Activated T-cell treated with anti-CD3 and anti-CD28 coated beads, Interleukin-2, amount 50 U/mL, for 1 hour (primary cell): Measurements from ENCODE around the gene UBE4A.
"Not testable (repeated sequence)": the region's sequence is repeated elsewhere in the genome, so short reads cannot be mapped to it uniquely, and the experiment has no call there.

ENCODE experiments used
- DNase-seq: peaks from one replicate; pipeline ENCODE4 v3.0.0-alpha.2; 2020

UBE4A gene

DNA sequence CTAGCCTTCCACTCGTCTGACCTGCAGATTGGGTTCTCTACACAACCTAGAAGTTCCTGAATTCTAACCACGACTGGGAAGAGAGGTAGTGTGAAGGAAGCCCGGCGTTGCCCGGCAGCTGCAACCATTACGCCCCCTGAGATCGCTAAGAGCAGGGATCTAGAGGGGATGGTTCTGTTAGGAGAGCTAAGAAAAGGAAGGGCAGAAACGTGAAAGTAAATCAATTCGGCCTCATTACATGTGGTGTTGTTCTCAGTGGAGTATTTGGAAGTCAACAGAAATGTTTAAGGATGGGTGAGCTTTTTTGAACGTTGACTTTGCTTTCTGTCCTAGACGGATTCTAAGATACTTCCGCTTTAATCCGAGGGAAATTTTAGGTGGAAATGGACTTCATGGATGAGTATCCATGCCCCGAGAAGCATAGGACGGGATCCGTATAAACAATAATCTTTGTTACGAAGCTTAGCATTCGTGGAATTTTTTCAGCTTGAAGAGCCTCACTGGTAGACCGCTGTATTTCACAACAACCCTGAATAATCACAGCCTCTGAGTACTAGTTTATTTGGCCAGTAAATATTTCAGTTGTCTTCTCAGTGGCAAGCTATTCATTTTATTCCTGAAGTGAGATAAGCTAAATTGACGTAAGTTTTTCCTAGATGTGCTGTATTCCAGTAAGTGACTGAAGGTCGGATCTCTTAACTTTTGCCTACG, 42.6 kb downstream of the UBE4A start:
- DNase-seq: no peak

DNA sequence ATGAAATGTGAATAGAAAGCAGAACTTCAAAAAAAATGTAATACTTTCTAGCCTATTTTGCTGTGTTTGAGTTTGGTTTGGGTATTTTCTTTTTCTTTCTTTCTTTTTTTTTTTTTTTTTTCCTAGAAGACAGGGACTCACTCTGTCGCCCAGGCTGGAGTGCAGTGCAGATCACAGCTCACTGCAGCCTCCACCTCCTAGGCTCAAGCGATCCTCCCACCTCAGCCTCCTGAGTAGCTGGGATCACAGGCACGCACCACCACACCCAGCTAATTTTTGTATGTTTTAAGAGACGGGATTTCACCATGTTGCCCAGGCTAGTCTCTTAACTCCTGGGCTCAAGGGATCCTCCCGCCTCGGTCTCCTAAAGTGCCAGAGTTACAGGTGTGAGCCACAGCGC, 43.2 kb downstream of the UBE4A start:
- not testable (repeated sequence) for DNase-seq

GRCh38 chr11:118406599-118407166, 47.3 kb downstream of the UBE4A start:
- no peak for DNase-seq

DNA sequence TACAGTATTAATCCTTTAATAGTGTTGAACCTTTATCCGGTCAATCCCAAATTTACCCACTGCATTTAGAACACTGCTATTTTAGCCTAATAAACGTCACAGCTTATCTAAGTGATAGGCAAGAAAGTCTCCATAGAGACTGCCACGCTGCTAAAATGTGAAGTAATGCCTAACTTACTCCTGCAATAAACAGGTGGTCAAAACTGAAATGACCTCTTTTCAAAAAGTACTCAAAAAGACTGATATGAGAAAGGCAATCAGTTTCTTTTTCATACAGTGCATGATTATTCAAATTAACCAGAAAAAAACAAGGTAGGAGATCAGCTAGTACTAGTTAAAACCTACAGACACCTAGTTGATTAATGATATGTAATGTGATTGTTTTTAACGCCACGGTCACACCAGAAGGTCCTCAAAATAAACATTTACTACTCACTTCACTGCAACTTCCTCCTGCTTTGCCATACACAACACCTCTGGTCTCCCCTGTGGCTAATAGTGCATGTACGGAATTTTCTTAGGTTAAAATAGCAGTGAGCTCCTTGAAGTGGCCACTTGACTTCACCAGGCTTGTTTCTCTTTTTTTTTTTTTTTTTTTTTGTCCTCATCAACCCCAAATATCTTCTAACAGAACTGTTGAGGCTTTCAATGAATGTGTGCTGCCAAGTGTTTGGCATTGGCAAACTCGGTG, 50.8 kb downstream of the UBE4A start:
- no peak for DNase-seq

GRCh38 chr11:118411530-118411929, 52.1 kb downstream of the UBE4A start:
- no peak for DNase-seq

GRCh38 chr11:118412921-118413320, 53.5 kb downstream of the UBE4A start:
- DNase-seq: no peak

GRCh38 chr11:118415062-118415738, 55.8 kb downstream of the UBE4A start:
- DNase-seq: no peak

GRCh38 chr11:118415739-118416068, 56.3 kb downstream of the UBE4A start:
- DNase-seq: no peak

DNA sequence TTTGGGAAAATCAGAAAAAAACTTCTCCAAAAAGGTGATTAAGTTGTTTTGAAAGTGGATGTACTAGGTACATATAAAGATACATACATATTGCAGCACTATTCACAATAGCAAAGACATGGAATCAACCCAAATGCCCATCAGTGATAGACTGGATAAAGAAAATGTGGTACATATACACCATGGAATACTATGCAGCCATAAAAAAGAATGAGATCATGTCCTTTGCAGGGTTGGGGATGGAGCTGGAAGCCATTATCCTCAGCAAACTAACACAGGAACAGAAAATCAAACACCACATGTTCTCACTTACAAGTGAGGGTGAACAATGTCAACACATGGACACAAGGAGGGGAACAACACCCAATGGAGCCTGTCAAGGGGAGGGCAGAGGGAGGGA, 57.5 kb downstream of the UBE4A start:
- not testable (repeated sequence) for DNase-seq

GRCh38 chr11:118417801-118418200, 58.4 kb downstream of the UBE4A start:
- no peak for DNase-seq

GRCh38 chr11:118418766-118419165, 59.4 kb downstream of the UBE4A start:
- DNase-seq: no peak

GRCh38 chr11:118427707-118428106, 68.3 kb downstream of the UBE4A start:
- DNase-seq: no peak

DNA sequence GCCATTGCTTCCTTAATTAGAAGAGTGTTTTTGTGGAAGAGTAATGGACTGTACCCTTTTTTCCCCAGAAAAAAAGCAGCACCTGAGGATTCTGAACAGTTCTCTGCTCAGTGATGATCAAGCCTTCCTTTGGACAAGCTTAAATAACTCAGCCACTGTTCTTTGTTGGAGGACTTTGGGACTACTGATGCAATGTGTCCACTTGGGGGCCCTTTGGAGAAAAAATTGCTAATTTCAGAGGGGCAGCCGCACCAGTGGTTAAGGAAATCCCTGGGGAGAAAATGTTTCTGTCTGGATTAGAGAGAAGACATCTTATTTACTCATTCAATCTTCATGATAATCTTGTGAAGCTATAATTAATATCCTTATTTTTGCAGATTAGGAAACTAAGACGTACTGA, 71.6 kb downstream of the UBE4A start:
- no peak for DNase-seq

- DNase-seq: no peak
Measured at GRCh38 chr11:118434123-118434552, 74.7 kb downstream of the UBE4A start.

- DNase-seq: peak; percentile 42
Measured at GRCh38 chr11:118434553-118435289, 75.3 kb downstream of the UBE4A start.

GRCh38 chr11:118435290-118435892, 76.0 kb downstream of the UBE4A start:
- DNase-seq: peak; percentile 69

- peak; percentile 97 for DNase-seq
Measured at GRCh38 chr11:118435893-118436624, 76.7 kb downstream of the UBE4A start, which contains the start of gene KMT2A. KMT2A (plus strand) TSS chr11:118436492; CDS start chr11:118436513, 21 bp downstream.

DNA sequence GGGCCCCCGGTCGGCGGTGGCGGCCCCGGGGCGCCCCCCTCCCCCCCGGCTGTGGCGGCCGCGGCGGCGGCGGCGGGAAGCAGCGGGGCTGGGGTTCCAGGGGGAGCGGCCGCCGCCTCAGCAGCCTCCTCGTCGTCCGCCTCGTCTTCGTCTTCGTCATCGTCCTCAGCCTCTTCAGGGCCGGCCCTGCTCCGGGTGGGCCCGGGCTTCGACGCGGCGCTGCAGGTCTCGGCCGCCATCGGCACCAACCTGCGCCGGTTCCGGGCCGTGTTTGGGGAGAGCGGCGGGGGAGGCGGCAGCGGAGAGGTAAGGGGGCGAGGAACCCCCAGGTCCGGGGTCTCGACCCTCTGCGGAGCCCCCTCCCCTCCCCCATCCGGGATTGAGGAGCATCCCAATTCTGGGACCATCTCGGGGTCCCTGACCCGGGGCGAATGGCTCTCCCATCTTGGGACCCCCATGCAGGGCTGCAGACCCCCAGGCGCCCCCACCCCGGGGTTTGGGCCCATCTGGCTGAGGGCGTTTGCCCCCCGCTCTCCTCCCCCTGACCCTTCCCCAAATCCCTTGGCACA, 77.3 kb downstream of the UBE4A start:
- no peak for DNase-seq

- peak; percentile 54 for DNase-seq
Measured at GRCh38 chr11:118437208-118438125, 78.1 kb downstream of the UBE4A start.

DNA sequence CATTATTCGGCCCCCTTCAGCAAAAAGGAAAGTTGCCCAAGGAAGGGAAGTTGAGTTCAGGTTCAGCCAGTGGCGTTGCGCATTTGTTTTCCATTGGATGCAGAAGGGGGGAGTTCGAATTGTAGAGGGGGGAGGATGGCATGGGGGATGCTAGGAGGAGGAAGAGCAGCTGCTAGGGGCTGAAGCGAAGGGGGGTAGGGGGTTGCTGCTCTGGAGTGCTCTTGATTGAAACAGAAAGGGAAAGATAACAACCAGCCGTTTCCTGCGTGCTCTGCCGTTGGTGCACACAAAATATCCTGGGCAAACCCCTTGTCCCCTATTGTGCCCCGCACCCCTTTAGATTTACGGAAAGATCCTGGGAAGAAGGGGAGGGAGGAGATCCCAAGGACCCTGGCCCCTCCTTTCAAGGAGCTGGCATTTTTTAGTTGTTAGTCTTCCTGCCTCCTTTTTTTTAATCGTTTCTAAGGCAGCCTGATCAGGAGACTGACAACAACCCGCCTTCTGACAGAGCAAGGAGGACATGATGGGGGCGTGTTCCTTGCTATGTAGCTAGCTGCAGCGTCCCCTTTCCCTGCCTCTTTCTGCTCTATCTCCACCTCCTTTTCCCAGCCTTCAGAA, 79.0 kb downstream of the UBE4A start:
- DNase-seq: peak; percentile 44
